Astrocyte (in vitro differentiated cells and primary cell): ENCODE measurements around the gene EIF4G3. TPM values are rescaled to one million over a fixed set of nuclear protein-coding genes. Genes with fewer than 3 reads are reported as not detected.
A peak's percentile ranks its signal among the peaks of the same experiment; 100 is the strongest.

Experiments
- DNase-seq: peaks from one replicate; pipeline ENCODE4 v3.0.0-alpha.2; 2010; ENCODE audit warnings: low read depth
- FAIRE-seq: peaks from 2 replicates; lab custom pipeline; 2011; peaks lifted over from hg19 to GRCh38; lab: Jason Lieb, UNC
- H2AFZ ChIP-seq: 2 replicates; pipeline ENCODE4 v1.6.0; 2012; ENCODE audit warnings: low read depth, low read length, inconsistent platforms
- H3K27ac ChIP-seq: 2 replicates; pipeline ENCODE4 v1.5.1; 2011; ENCODE audit warnings: low read depth, low read length, inconsistent platforms
- H3K27me3 ChIP-seq: 2 replicates; pipeline ENCODE4 v1.6.0; 2011; ENCODE audit warnings: low read length, inconsistent platforms; ENCODE audit not compliant: insufficient read depth
- H3K36me3 ChIP-seq: 2 replicates; pipeline ENCODE4 v1.5.1; 2011; ENCODE audit warnings: low read length, inconsistent platforms; ENCODE audit not compliant: insufficient read depth
- H3K4me1 ChIP-seq: 2 replicates; pipeline ENCODE4 v1.5.1; 2011; ENCODE audit warnings: low read length, inconsistent platforms; ENCODE audit not compliant: insufficient read depth
- H3K4me2 ChIP-seq: 2 replicates; pipeline ENCODE4 v1.6.0; 2012; ENCODE audit warnings: low read length, inconsistent platforms
- H3K4me3 ChIP-seq: 2 replicates; pipeline ENCODE4 v1.5.1; 2011; ENCODE audit warnings: low read depth, mild to moderate bottlenecking, low read length, inconsistent platforms; ENCODE audit not compliant: insufficient read depth
- H3K79me2 ChIP-seq: 2 replicates; pipeline ENCODE4 v1.6.0; 2012; ENCODE audit warnings: mild to moderate bottlenecking, low read length, inconsistent platforms; ENCODE audit not compliant: insufficient read depth
- H3K9ac ChIP-seq: 2 replicates; pipeline ENCODE4 v1.6.0; 2012; ENCODE audit warnings: mild to moderate bottlenecking, low read length, inconsistent platforms
- H3K9me3 ChIP-seq: 2 replicates; pipeline ENCODE4 v1.5.1; 2012; ENCODE audit warnings: low read depth, mild to moderate bottlenecking, low read length, inconsistent platforms; ENCODE audit not compliant: insufficient read depth
- H4K20me1 ChIP-seq: 2 replicates; pipeline ENCODE4 v1.6.0; 2012; ENCODE audit warnings: low read length, inconsistent platforms; ENCODE audit not compliant: insufficient read depth
- H3K27ac Mint-ChIP-seq: one replicate; pipeline ENCODE4 v1.8.0; 2021; ENCODE audit warnings: mild to moderate bottlenecking, mixed read lengths; ENCODE audit not compliant: unreplicated experiment
- H3K27me3 Mint-ChIP-seq: one replicate; pipeline ENCODE4 v1.8.0; 2021; ENCODE audit warnings: low read depth, mixed read lengths; ENCODE audit not compliant: unreplicated experiment
- H3K36me3 Mint-ChIP-seq: one replicate; pipeline ENCODE4 v1.8.0; 2021; ENCODE audit warnings: low read depth, mixed read lengths; ENCODE audit not compliant: unreplicated experiment
- H3K4me1 Mint-ChIP-seq: one replicate; pipeline ENCODE4 v1.8.0; 2021; ENCODE audit warnings: low read depth, mixed read lengths; ENCODE audit not compliant: unreplicated experiment
- H3K4me3 Mint-ChIP-seq: one replicate; pipeline ENCODE4 v1.8.0; 2021; ENCODE audit warnings: mild to moderate bottlenecking, moderate library complexity, mixed read lengths; ENCODE audit not compliant: unreplicated experiment
- H3K9me3 Mint-ChIP-seq: one replicate; pipeline ENCODE4 v1.8.0; 2021; ENCODE audit warnings: mild to moderate bottlenecking, mixed read lengths; ENCODE audit not compliant: unreplicated experiment
- EZH2 ChIP-seq: IDR thresholded peaks from 2 replicates; pipeline ENCODE4 v1.6.1; 2012; ENCODE audit warnings: mild to moderate bottlenecking, low read length, inconsistent platforms; ENCODE audit not compliant: insufficient read depth
- total RNA-seq: library from RNA; stranded (reverse); gene quantifications from 2 replicates; pipeline ENCODE4 v1.2.1, GENCODE V29; 2021
- TF ChIP-seq, protein P1 (sequence below): IDR thresholded peaks from 2 replicates; pipeline ENCODE4 v1.5.1; 2011; ENCODE audit warnings: low read depth, mild to moderate bottlenecking, inconsistent platforms, low read length, moderate library complexity; ENCODE audit not compliant: insufficient read depth

The EIF4G3 gene
- total RNA-seq, 1 donor from 2014 or later = 76.1 TPM

DNA sequence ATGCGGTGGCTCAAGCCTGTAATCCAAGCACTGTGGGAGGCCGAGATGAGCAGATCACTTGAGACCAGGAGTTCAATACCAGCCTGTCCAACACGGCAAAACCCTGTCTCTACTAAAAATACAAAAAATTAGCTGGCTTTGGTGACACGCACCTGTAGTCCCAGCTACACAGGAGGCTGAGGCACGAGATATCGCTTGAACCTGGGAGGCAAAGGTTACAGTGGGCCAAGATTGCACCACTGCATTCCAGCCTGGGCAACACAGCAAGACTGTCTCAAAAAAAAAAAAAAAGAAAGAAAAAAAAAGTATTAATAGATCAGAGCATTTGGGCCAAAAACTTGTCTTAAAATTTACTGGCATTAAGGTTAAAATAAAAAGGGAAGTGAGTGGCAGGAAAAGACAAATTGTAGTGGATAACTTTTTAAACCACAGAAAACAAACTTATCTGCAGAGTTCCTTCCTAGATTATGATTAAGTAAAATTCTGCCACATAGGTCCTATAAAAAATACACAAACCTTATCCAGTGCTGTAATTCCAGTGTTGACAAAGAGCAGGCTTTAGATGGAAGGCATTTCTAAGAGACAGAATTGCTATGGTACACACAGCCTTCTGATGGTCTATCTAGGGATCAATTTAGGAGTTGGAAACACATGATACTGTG lies 53.3 kb downstream of the EIF4G3 start:
- H3K36me3 ChIP-seq = no peaks in the 10 kb centered on the region
- H3K4me2 ChIP-seq = no peak overlapping the region
- H3K4me1 ChIP-seq = no peaks in the 10 kb centered on the region
- no peak for FAIRE-seq
- Mint-ChIP-seq H3K4me1 (peaks cover 5% of the 10 kb centered on the region), H3K27ac (no peak overlapping the region), H3K27me3 (no peaks in the 10 kb centered on the region), H3K4me3 (no peak overlapping the region), H3K9me3 (no peaks in the 10 kb centered on the region), H3K36me3 (peaks cover 9% of the 10 kb centered on the region)
- no peak overlapping the region for H2AFZ ChIP-seq
- no peak overlapping the region for H3K27ac ChIP-seq
- TF ChIP-seq, protein P1, sequence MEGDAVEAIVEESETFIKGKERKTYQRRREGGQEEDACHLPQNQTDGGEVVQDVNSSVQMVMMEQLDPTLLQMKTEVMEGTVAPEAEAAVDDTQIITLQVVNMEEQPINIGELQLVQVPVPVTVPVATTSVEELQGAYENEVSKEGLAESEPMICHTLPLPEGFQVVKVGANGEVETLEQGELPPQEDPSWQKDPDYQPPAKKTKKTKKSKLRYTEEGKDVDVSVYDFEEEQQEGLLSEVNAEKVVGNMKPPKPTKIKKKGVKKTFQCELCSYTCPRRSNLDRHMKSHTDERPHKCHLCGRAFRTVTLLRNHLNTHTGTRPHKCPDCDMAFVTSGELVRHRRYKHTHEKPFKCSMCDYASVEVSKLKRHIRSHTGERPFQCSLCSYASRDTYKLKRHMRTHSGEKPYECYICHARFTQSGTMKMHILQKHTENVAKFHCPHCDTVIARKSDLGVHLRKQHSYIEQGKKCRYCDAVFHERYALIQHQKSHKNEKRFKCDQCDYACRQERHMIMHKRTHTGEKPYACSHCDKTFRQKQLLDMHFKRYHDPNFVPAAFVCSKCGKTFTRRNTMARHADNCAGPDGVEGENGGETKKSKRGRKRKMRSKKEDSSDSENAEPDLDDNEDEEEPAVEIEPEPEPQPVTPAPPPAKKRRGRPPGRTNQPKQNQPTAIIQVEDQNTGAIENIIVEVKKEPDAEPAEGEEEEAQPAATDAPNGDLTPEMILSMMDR = no peak
- TF ChIP-seq EZH2 = no peak
- peaks cover 60% of the 10 kb centered on the region for H4K20me1 ChIP-seq
- H3K79me2 ChIP-seq = peaks cover 60% of the 10 kb centered on the region
- no peak overlapping the region for H3K4me3 ChIP-seq
- H3K9ac ChIP-seq = no peak overlapping the region
- DNase-seq = peak; percentile 27
- H3K9me3 ChIP-seq = no peaks in the 10 kb centered on the region
- no peaks in the 10 kb centered on the region for H3K27me3 ChIP-seq

DNA sequence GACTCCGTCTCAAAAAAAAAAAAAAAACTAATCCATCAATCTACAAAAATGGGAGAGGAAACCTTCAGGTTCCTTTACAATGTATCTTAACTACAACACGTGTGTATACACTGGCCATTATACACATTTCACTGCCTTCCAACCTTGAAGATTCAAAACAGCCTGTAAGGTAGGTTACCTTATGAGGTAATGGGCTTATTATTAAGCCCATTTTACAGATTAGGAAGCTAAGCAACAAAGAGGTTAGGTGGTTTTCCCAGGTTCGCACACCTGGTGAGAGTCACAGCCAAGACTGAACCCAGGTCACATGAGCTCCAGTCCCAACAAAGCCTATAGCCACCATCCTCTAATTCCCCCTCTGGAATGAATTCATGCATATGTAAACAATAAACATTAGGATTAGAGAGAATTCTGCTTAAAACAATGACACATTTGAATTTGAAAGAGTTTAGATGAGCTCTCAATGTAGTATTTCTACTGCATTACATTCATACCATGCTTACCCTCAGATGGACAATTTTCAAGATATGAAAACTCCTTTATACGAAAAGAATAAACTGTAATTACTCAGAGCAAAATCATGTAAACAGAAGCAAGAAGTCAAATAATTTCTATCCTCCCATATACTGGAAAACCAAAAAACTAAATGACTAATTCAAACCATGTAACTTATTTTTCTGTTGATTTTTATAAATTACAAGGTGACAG lies 54.8 kb downstream of the EIF4G3 start:
- Mint-ChIP-seq H3K4me1 (peaks cover 8% of the 10 kb centered on the region), H3K9me3 (no peaks in the 10 kb centered on the region), H3K27me3 (no peaks in the 10 kb centered on the region), H3K4me3 (no peak overlapping the region), H3K36me3 (peaks cover 7% of the 10 kb centered on the region), H3K27ac (no peak overlapping the region)
- FAIRE-seq (no peak), DNase-seq (no peak)
- H3K4me2 ChIP-seq = no peak overlapping the region
- peaks cover 63% of the 10 kb centered on the region for H4K20me1 ChIP-seq
- no peaks in the 10 kb centered on the region for H3K27me3 ChIP-seq
- TF ChIP-seq, protein P1 = no peak
- no peak for TF ChIP-seq EZH2
- no peak overlapping the region for H3K27ac ChIP-seq
- peaks cover 65% of the 10 kb centered on the region for H3K79me2 ChIP-seq
- no peaks in the 10 kb centered on the region for H3K4me1 ChIP-seq
- no peak overlapping the region for H3K9ac ChIP-seq
- H3K4me3 ChIP-seq = no peak overlapping the region
- H3K36me3 ChIP-seq = no peaks in the 10 kb centered on the region
- H3K9me3 ChIP-seq = no peaks in the 10 kb centered on the region
- no peak overlapping the region for H2AFZ ChIP-seq

DNA sequence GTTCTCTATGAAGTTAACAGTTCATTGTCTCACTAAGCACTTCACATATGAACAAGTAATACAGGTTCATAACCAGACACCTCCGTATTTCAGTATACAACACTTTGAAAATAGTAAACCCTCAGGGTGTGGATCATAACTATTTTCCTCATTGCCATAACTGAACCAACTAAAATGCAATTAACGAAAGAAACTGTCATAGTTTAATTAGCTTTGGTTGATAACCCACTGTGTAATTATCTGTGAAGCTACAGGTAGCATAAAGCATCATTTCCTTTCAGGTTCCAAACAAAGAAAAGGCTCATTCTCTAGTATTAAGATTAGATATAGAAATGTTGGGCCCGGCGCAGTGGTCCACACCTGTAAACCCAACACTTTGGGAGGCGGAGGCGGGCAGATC lies 58.5 kb downstream of the EIF4G3 start:
- peaks cover 77% of the 10 kb centered on the region for H3K79me2 ChIP-seq
- Mint-ChIP-seq H3K9me3 (no peaks in the 10 kb centered on the region), H3K36me3 (peaks cover 4% of the 10 kb centered on the region)

More for the DNA sequence above, 58.5 kb downstream of the EIF4G3 start:
- peaks cover 55% of the 10 kb centered on the region for H4K20me1 ChIP-seq
- TF ChIP-seq, protein P1 = no peak
- TF ChIP-seq EZH2 = no peak
- peaks cover 3% of the 10 kb centered on the region for H3K4me1 Mint-ChIP-seq
- H3K27ac ChIP-seq = no peak overlapping the region
- no peaks in the 10 kb centered on the region for H3K4me1 ChIP-seq
- H2AFZ ChIP-seq = no peak overlapping the region
- no peaks in the 10 kb centered on the region for H3K27me3 ChIP-seq
- DNase-seq (no peak), FAIRE-seq (no peak)
- no peaks in the 10 kb centered on the region for H3K36me3 ChIP-seq
- H3K4me2 ChIP-seq = no peak overlapping the region
- no peak overlapping the region for H3K9ac ChIP-seq
- no peak overlapping the region for H3K27ac Mint-ChIP-seq
- H3K4me3 ChIP-seq = no peak overlapping the region
- H3K4me3 Mint-ChIP-seq = no peak overlapping the region
- no peaks in the 10 kb centered on the region for H3K9me3 ChIP-seq
- H3K27me3 Mint-ChIP-seq = no peaks in the 10 kb centered on the region
